ENCODE data around the gene OPTC. TPM values are rescaled to one million over a fixed set of nuclear protein-coding genes. Genes with fewer than 3 reads are reported as not detected.

Gene OPTC
- total RNA-seq, 1 experiment from 2014 or later: not detected

GRCh38 chr1:203511513-203511912 is 17.6 kb downstream of the OPTC start:
- no peak overlapping the region for H3K9ac ChIP-seq (ENCODE audit: low read length)
- ChIA-PET POLR2A (interaction anchor here (0.7 kb wide), 1 partner anchor 93 kb away, joined by 3 read pairs; no protein-coding TSS in a partner anchor), CTCF (no interaction called here), RAD21 (ENCODE audit: low non-redundant PET in 1 of 2, low total read pairs in 2 of 2, uncharacterized antibody in 2 of 2, unreplicated experiment in 2 of 2) (no interaction called here)
- H3K4me1 ChIP-seq (ENCODE audit: control insufficient read depth in 1 of 2, insufficient read depth in 2 of 2, low read length in 2 of 2): peaks cover 23 to 34% of the 10 kb centered on the region in 2 experiments
- no peak overlapping the region for H3K27ac ChIP-seq (ENCODE audit: low read depth, low read length)
- H3K36me3 ChIP-seq (ENCODE audit: control insufficient read depth in 1 of 2, insufficient read depth in 2 of 2, low read length in 2 of 2): no peaks in the 10 kb centered on the region
- no peak overlapping the region for H3K4me3 ChIP-seq (replicated peaks in 1 of 2; ENCODE audit: low read depth in 1 of 2, low read length in 2 of 2)
- no peaks in the 10 kb centered on the region for H3K79me2 ChIP-seq (ENCODE audit: insufficient read depth, low read length)
- no peak for DNase-seq (ENCODE audit: low read depth, low spot score)
- no peaks in the 10 kb centered on the region for H3K9me3 ChIP-seq (ENCODE audit: control insufficient read depth in 1 of 2, insufficient read depth in 1 of 2, low read depth in 1 of 2, low read length in 2 of 2)
- H3K4me2 ChIP-seq (ENCODE audit: low read length): no peak overlapping the region
- no peak overlapping the region for H2AFZ ChIP-seq (ENCODE audit: low read depth, low read length, poor library complexity, severe bottlenecking)
- no peak for ATAC-seq
- no peaks in the 10 kb centered on the region for H3K27me3 ChIP-seq (ENCODE audit: insufficient read depth, low read length)
- TF ChIP-seq POLR2A (IDR thresholded peaks at IDR 0.05; ENCODE audit: borderline replicate concordance, extremely low read depth, insufficient read depth, insufficient read length): no peak
- TF ChIP-seq TCF7L2 (IDR thresholded peaks at IDR 0.05; ENCODE audit: borderline replicate concordance, extremely low read depth, insufficient read depth, insufficient read length): no peak
- TF ChIP-seq CEBPB (IDR thresholded peaks at IDR 0.05; ENCODE audit: low read depth): no peak
- TF ChIP-seq RAD21 (IDR thresholded peaks at IDR 0.05; ENCODE audit: low read depth): no peak
- no peak for TF ChIP-seq REST (IDR thresholded peaks at IDR 0.05; ENCODE audit: low read depth)
- no peak for TF ChIP-seq CTCF (IDR thresholded peaks at IDR 0.05 in 2 of 3, conservative IDR thresholded peaks at IDR 0.05 in 1 of 3; ENCODE audit: borderline replicate concordance in 1 of 3, insufficient read depth in 1 of 3, low read depth in 2 of 3, low read length in 2 of 3)
- H3K9me2 ChIP-seq (ENCODE audit: insufficient read depth): no peaks in the 10 kb centered on the region
- intact Hi-C loops (cut with micrococcal nuclease): no loop called here
- H4K20me1 ChIP-seq (ENCODE audit: insufficient read depth): no peaks in the 10 kb centered on the region
- no TSS peak for BruUV-seq (replicated peaks)
